ENCODE data around the gene POLD2.

Gene POLD2

DNA sequence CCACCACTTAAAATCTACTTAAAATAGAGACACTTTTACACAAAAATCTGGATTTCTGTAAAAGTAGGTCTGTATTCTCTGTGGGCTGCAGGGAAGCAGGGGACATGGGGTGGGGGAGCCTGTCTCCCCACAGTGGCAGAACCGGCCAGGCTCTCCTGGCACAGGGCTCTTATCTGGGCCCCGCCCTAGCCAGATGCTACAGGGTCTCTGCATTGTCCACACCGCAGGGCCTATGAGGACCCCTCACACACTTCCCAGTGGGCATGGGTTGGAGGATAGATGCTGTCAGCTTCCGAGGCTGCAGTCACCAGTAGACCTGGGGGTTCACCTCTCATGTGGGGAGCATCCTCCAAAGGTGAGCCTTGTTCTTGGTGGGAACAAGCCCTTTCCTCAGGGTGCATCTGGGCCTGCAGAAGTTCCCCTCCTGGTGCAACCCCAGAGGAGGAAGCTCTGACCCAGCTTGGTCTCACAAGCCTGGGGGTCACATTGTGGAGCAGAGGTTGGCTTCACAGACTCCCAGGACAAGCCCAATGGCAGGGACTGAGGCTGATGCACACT lies 33.2 kb upstream of the POLD2 start:
- no peaks in the 10 kb centered on the region for H4K20me1 ChIP-seq (ENCODE audit: control insufficient read depth, insufficient read depth, low read depth, low read length)
- no peak for TF ChIP-seq EZH2phosphoT487 (IDR thresholded peaks at IDR 0.05; ENCODE audit: borderline replicate concordance, low read length)
- TF ChIP-seq, protein P1, sequence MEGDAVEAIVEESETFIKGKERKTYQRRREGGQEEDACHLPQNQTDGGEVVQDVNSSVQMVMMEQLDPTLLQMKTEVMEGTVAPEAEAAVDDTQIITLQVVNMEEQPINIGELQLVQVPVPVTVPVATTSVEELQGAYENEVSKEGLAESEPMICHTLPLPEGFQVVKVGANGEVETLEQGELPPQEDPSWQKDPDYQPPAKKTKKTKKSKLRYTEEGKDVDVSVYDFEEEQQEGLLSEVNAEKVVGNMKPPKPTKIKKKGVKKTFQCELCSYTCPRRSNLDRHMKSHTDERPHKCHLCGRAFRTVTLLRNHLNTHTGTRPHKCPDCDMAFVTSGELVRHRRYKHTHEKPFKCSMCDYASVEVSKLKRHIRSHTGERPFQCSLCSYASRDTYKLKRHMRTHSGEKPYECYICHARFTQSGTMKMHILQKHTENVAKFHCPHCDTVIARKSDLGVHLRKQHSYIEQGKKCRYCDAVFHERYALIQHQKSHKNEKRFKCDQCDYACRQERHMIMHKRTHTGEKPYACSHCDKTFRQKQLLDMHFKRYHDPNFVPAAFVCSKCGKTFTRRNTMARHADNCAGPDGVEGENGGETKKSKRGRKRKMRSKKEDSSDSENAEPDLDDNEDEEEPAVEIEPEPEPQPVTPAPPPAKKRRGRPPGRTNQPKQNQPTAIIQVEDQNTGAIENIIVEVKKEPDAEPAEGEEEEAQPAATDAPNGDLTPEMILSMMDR (IDR thresholded peaks at IDR 0.05; ENCODE audit: low read depth, low read length, poor library complexity, severe bottlenecking): no peak
- H3F3A ChIP-seq (ENCODE audit: control insufficient read depth, insufficient read depth): no peaks in the 10 kb centered on the region
- no peak overlapping the region for H3K4me2 ChIP-seq (ENCODE audit: low read length)
- no peak overlapping the region for H3K4me3 ChIP-seq (ENCODE audit: low read length)
- no peak overlapping the region for H3K27ac ChIP-seq (ENCODE audit: low read depth, low read length)
- no peaks in the 10 kb centered on the region for H3K9me3 ChIP-seq (ENCODE audit: control insufficient read depth, insufficient read depth, low read length)
- H3K79me2 ChIP-seq (ENCODE audit: control insufficient read depth, low read length): no peaks in the 10 kb centered on the region
- no peaks in the 10 kb centered on the region for H3K36me3 ChIP-seq (ENCODE audit: control insufficient read depth, low read length)
- no peaks in the 10 kb centered on the region for H3K4me1 ChIP-seq (ENCODE audit: control insufficient read depth, low read length)
- H3K9me2 ChIP-seq (replicated peaks; ENCODE audit: control insufficient read depth, low read length): no peaks in the 10 kb centered on the region
- peaks cover 10% of the 10 kb centered on the region for H3K27me3 ChIP-seq (ENCODE audit: control insufficient read depth, low read length)

DNA sequence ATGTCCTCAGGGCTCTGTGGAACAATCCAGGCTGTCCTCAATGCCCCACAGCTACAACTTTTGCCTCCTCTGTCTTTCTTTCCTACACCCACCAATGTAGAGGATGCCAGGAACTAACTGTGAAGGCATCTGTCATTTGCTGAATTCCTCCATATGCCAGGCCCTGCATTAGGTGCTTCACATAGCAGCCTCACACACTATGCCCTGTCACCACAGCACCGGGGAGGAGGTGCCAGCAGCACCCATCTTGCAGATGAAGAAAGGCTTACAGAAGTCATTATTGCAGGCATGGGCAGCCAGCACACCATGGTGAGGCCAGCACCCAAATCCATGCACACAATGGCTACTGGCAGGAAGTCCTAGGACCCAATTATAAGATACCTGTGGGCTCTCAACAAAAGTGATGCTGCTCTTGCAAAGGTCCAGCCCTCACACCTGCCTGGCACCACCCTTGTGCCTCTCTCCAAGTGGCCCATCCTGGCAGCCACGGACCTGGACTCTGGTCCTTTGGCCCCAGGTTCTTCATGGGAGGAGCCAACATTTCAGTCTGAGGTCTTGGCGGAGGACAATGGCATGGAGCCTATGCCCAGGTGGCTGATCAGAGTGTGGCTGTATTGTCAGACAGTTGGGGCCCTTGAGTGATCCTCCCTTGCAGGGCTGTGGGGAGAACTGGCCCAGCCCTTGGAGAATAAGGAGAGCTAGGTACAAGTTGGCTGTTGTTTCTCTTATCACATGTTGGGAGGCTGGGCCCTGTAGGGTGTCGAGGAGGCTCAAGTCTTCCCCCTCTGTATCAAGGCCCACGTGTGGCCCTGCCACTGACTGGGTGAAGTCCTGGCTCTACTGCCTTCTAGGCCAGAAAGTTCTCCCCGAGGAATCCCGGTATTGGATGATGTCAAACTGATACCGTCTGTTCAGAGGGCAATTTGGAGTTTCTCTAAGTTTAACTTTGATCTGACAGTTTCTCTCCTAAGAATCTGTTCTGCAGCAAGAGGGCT lies 32.1 kb upstream of the POLD2 start:
- H3K79me2 ChIP-seq (ENCODE audit: control insufficient read depth, low read length): no peaks in the 10 kb centered on the region
- H3K4me3 ChIP-seq (ENCODE audit: low read length): no peak overlapping the region
- H3K36me3 ChIP-seq (ENCODE audit: control insufficient read depth, low read length): no peaks in the 10 kb centered on the region
- no peak for TF ChIP-seq EZH2phosphoT487 (IDR thresholded peaks at IDR 0.05; ENCODE audit: borderline replicate concordance, low read length)
- TF ChIP-seq, protein P1 (IDR thresholded peaks at IDR 0.05; ENCODE audit: low read depth, low read length, poor library complexity, severe bottlenecking): no peak
- no peak overlapping the region for H3K27ac ChIP-seq (ENCODE audit: low read depth, low read length)
- H3K9me2 ChIP-seq (replicated peaks; ENCODE audit: control insufficient read depth, low read length): no peaks in the 10 kb centered on the region
- no peaks in the 10 kb centered on the region for H3K9me3 ChIP-seq (ENCODE audit: control insufficient read depth, insufficient read depth, low read length)
- H3F3A ChIP-seq (ENCODE audit: control insufficient read depth, insufficient read depth): no peaks in the 10 kb centered on the region
- no peaks in the 10 kb centered on the region for H3K4me1 ChIP-seq (ENCODE audit: control insufficient read depth, low read length)
- no peak overlapping the region for H3K4me2 ChIP-seq (ENCODE audit: low read length)
- H4K20me1 ChIP-seq (ENCODE audit: control insufficient read depth, insufficient read depth, low read depth, low read length): no peaks in the 10 kb centered on the region
- H3K27me3 ChIP-seq (ENCODE audit: control insufficient read depth, low read length): peaks cover 10% of the 10 kb centered on the region

DNA sequence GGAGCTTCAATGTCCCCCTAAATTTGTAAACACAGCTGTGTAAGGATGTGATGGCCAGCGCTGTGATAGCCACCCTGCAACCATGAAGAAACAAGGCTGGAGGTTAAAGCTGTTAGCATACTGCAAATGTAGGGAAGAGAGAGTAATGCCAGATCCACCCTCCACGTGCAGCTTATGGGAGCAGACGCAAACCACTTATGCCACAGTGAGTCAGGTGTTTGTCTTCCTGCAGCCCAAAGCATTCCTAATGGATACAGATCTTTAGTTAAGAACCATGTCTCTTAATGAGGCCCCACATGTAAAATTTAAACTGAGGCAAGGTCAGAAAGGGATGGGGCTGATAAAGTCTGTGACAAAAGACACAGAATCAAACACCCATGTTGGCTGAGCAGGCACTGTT lies 31.4 kb upstream of the POLD2 start:
- Histone ChIP-seq H3K4me3 (ENCODE audit: low read length) (no peak overlapping the region), H4K20me1 (ENCODE audit: control insufficient read depth, insufficient read depth, low read depth, low read length) (no peaks in the 10 kb centered on the region), H3K9me2 (replicated peaks; ENCODE audit: control insufficient read depth, low read length) (no peaks in the 10 kb centered on the region), H3K27me3 (ENCODE audit: control insufficient read depth, low read length) (peaks cover 10% of the 10 kb centered on the region), H3K36me3 (ENCODE audit: control insufficient read depth, low read length) (no peaks in the 10 kb centered on the region), H3K4me2 (ENCODE audit: low read length) (no peak overlapping the region), H3K9me3 (ENCODE audit: control insufficient read depth, insufficient read depth, low read length) (no peaks in the 10 kb centered on the region), H3F3A (ENCODE audit: control insufficient read depth, insufficient read depth) (no peaks in the 10 kb centered on the region), H3K4me1 (ENCODE audit: control insufficient read depth, low read length) (no peaks in the 10 kb centered on the region), H3K79me2 (ENCODE audit: control insufficient read depth, low read length) (no peaks in the 10 kb centered on the region), H3K27ac (ENCODE audit: low read depth, low read length) (no peak overlapping the region)
- TF ChIP-seq, protein P1 (IDR thresholded peaks at IDR 0.05; ENCODE audit: low read depth, low read length, poor library complexity, severe bottlenecking): no peak
- no peak for TF ChIP-seq EZH2phosphoT487 (IDR thresholded peaks at IDR 0.05; ENCODE audit: borderline replicate concordance, low read length)

Data from DOHH2 (cell line).